ENCODE results near the gene SPOPL.

SPOPL gene

DNA sequence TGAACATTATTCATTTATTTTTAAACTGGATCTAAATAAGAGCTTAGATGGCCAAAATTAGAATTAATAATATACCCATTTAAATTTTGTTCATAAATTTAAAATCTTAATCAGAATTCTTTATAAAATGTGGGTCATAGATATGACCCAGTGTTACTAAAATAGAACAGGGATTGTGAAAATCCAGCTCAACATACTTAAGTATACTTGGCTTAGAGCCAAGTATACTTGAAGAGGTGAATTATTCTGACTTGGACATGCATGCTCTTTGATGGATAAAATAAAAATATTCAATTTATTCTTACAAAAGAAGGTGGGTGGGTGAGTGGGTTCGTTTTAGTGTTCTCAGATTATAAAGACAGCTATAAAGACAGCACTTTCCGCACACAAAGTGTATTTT is 70.7 kb downstream of the SPOPL start:
- no peaks in the 10 kb centered on the region for H3K9me3 ChIP-seq (ENCODE audit: severe bottlenecking)
- no peak for DNase-seq
- H3K36me3 ChIP-seq: peaks cover 5% of the 10 kb centered on the region; the same call in 1 of the 2 replicates
- no peak overlapping the region for H3K27ac ChIP-seq
- TF ChIP-seq, protein P1, sequence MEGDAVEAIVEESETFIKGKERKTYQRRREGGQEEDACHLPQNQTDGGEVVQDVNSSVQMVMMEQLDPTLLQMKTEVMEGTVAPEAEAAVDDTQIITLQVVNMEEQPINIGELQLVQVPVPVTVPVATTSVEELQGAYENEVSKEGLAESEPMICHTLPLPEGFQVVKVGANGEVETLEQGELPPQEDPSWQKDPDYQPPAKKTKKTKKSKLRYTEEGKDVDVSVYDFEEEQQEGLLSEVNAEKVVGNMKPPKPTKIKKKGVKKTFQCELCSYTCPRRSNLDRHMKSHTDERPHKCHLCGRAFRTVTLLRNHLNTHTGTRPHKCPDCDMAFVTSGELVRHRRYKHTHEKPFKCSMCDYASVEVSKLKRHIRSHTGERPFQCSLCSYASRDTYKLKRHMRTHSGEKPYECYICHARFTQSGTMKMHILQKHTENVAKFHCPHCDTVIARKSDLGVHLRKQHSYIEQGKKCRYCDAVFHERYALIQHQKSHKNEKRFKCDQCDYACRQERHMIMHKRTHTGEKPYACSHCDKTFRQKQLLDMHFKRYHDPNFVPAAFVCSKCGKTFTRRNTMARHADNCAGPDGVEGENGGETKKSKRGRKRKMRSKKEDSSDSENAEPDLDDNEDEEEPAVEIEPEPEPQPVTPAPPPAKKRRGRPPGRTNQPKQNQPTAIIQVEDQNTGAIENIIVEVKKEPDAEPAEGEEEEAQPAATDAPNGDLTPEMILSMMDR (IDR thresholded peaks at IDR 0.05; ENCODE audit: low read depth, low read length): no peak
- H3K27me3 ChIP-seq (ENCODE audit: insufficient read depth, low read depth, severe bottlenecking): no peaks in the 10 kb centered on the region
- H3K4me3 ChIP-seq (ENCODE audit: low read depth, low read length): no peak overlapping the region

DNA sequence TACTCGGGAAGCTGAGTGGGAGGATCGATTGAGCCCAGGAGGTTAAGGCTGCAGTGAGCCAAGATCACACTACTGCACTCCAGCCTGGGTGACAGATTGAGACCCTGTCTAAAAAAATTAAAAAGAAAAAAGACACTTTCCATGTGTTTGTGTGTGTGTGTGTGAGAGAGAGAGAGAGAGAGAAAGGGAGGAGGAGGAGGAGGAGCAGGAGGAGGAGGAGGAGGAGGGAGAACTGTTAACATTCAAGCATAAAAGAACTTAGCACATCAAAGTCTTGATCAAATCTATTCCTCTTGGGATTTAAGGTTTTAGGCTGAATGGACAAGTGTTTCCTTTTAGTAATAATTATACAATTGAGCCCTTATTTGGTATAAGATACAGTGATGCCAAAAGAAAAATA is 75.5 kb downstream of the SPOPL start:
- Histone ChIP-seq H3K27me3 (ENCODE audit: insufficient read depth, low read depth, severe bottlenecking) (no peaks in the 10 kb centered on the region), H3K27ac (no peak overlapping the region), H3K36me3 (no peaks in the 10 kb centered on the region), H3K9me3 (ENCODE audit: severe bottlenecking) (no peaks in the 10 kb centered on the region), H3K4me3 (ENCODE audit: low read depth, low read length) (no peak overlapping the region)
- DNase-seq: no peak
- TF ChIP-seq, protein P1 (IDR thresholded peaks at IDR 0.05; ENCODE audit: low read depth, low read length): no peak

DNA sequence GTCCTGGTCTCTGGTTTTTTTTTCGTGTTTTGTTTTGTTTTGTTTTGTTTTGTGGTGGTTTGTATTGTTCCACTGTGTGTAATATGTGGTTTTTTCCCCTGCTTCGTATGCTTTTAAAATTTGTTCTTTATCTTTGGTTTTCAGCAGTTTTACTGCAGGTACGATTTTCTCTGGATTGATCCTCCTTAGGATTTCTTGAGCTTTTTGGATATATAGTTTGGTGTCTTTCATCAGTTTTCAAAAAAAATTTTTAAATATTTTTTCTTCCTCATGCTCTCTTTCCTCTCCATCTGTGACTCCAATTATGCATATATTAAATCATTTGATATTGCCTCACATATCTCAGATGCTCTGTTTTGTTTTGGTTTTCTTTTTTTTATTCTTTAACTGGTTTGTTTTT is 78.0 kb downstream of the SPOPL start:
- Histone ChIP-seq H3K4me3 (ENCODE audit: low read depth, low read length) (no peak overlapping the region), H3K36me3 (no peaks in the 10 kb centered on the region), H3K9me3 (ENCODE audit: severe bottlenecking) (no peaks in the 10 kb centered on the region), H3K27ac (no peak overlapping the region), H3K27me3 (ENCODE audit: insufficient read depth, low read depth, severe bottlenecking) (no peaks in the 10 kb centered on the region)
- TF ChIP-seq, protein P1 (IDR thresholded peaks at IDR 0.05; ENCODE audit: low read depth, low read length): no peak
- DNase-seq: no peak

DNA sequence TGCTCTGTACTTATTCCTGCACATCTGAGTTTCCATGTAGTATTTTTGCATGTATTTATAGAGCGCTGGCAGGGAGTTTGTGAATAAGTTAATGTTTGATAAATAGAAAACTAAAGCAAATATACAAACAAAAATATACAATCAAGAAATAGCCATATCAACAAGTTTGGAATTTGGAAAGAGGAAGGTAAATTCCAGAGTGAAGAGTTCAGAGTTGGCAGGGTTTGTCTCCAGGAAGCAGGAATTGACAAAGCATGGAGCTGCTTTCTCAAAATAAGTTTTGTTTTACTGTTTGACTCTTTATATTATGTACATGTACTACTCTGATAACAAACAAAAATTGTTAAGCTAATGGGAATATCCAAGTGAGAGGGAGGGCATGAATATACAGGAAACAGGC is 80.3 kb downstream of the SPOPL start:
- TF ChIP-seq, protein P1 (IDR thresholded peaks at IDR 0.05; ENCODE audit: low read depth, low read length): no peak
- no peak overlapping the region for H3K27ac ChIP-seq
- H3K27me3 ChIP-seq (ENCODE audit: insufficient read depth, low read depth, severe bottlenecking): no peaks in the 10 kb centered on the region
- no peak overlapping the region for H3K4me3 ChIP-seq (ENCODE audit: low read depth, low read length)
- no peak for DNase-seq
- no peaks in the 10 kb centered on the region for H3K9me3 ChIP-seq (ENCODE audit: severe bottlenecking)
- no peaks in the 10 kb centered on the region for H3K36me3 ChIP-seq

DNA sequence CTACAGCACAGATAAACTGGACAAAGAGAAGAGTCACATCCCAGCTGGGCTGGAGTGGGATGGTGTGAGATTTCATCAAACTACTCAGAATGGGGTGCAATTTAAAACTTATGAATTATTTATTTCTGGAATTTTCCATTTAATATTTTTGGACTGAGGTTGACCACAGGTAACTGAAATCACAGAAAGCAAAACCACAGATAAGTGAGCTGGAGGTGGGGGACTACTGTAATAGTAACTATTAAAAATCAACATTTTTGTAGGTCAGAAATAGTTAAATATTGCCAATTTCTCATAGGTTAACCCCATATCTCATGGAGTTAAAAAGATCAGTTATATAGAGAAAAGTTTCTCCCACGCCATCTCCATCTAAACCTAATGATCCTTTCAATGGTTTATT is 88.1 kb downstream of the SPOPL start:
- Histone ChIP-seq H3K9me3 (ENCODE audit: severe bottlenecking) (no peaks in the 10 kb centered on the region), H3K4me3 (ENCODE audit: low read depth, low read length) (no peak overlapping the region), H3K36me3 (no peaks in the 10 kb centered on the region), H3K27me3 (ENCODE audit: insufficient read depth, low read depth, severe bottlenecking) (no peaks in the 10 kb centered on the region), H3K27ac (no peak overlapping the region)
- TF ChIP-seq, protein P1 (IDR thresholded peaks at IDR 0.05; ENCODE audit: low read depth, low read length): no peak
- no peak for DNase-seq

DNA sequence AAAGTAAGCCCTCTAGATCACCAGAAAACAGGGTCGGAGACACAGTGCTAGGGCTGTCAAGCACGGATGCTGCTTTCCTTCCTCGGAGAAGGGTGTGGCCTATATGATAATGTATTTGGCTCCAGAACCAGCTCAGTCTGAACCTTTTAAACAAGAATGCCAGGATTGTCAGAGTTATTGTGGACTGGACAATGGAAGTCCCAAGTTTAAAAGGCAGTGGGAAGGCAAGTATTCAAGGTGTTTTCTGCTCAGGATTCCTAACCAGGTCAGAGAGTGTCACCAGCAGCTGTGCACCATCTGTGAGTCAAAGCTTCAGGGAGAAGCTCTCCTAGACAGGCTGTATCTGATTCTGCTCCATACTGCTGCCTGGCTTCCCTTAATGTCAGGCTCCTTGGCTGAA is 94.8 kb downstream of the SPOPL start:
- Histone ChIP-seq H3K4me3 (ENCODE audit: low read depth, low read length) (no peak overlapping the region), H3K9me3 (ENCODE audit: severe bottlenecking) (no peaks in the 10 kb centered on the region), H3K27ac (no peak overlapping the region), H3K27me3 (ENCODE audit: insufficient read depth, low read depth, severe bottlenecking) (no peaks in the 10 kb centered on the region), H3K36me3 (no peaks in the 10 kb centered on the region)
- no peak for DNase-seq
- TF ChIP-seq, protein P1 (IDR thresholded peaks at IDR 0.05; ENCODE audit: low read depth, low read length): no peak
